Erythroblast (primary cell): ENCODE data around the gene EEF1A1.

Experiments
- GATA1 ChIP-seq: IDR thresholded peaks from 2 replicates; pipeline ENCODE4 v1.6.1; 2011; ENCODE audit warnings: low read depth, mild to moderate bottlenecking, control low read depth, low read length, moderate library complexity
- POLR2A ChIP-seq: IDR thresholded peaks from 2 replicates; pipeline ENCODE4 v1.6.1; 2011; ENCODE audit warnings: mild to moderate bottlenecking, low read length

DNA sequence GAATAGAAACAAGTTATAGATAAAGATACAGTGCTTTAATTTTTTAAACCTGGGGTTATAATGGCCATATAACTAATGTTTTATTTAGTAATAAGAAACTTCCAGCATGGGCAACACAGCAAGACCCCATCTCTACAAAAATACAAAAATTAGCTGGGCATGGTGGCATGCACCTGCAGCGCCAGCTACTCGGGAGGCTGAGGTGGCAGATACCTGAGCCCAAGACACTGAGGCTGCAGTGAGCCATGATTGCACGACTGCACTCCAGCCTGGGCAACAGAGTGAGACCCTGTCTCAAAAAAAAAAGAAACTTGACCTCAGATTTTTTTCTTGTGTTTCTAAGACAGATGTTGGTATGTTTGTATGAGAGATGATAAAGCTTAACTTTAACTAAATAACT is 22.9 kb downstream of the EEF1A1 start:
- TF ChIP-seq POLR2A, result no peak
- TF ChIP-seq GATA1, result no peak
